Skeletal muscle satellite cell (primary cell): Measurements from ENCODE around the gene DCAKD.

Experiments
- H3K27me3 ChIP-seq: 2 replicates; pipeline ENCODE4 v1.7.0; 2013; ENCODE audit warnings: low read length; ENCODE audit not compliant: control insufficient read depth, insufficient read depth
- H3K36me3 ChIP-seq: 2 replicates; pipeline ENCODE4 v1.7.0; 2013; ENCODE audit warnings: mild to moderate bottlenecking, control low read depth, low read length; ENCODE audit not compliant: insufficient read depth
- H3K4me1 ChIP-seq: 2 replicates; pipeline ENCODE4 v1.7.0; 2013; ENCODE audit warnings: low read length; ENCODE audit not compliant: control insufficient read depth, insufficient read depth
- H3K4me2 ChIP-seq: 2 replicates; pipeline ENCODE4 v1.7.0; 2013; ENCODE audit warnings: mild to moderate bottlenecking, low read length
- H3K4me3 ChIP-seq: 2 replicates; pipeline ENCODE4 v1.7.0; 2013; ENCODE audit warnings: low read length
- H3K9ac ChIP-seq: 2 replicates; pipeline ENCODE4 v1.7.0; 2013; ENCODE audit warnings: mild to moderate bottlenecking, low read depth, low read length, moderate library complexity
- H3K9me3 ChIP-seq: replicated peaks from 2 replicates; pipeline ENCODE4 v1.7.0; 2013; ENCODE audit warnings: mild to moderate bottlenecking, control low read depth, low read length

Gene DCAKD

DNA sequence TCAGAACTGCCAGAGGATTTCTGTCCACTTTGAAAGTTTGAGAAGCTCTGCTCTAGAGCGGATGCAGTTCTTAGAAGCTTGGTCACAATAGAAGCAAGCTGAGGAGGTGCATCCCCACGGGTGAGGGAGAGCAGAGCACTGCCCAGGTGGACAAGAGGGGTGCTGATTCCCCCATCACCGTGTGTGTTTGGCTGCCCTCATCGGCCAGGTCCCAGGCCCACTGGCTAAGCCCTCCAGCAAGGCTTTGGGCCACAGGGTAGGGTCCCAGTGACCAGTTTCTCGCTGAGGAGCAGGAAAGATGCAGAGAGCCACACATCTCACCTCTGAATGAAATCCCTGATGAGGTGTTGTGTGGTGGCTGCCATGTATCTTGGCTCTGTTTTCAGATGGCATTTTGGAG is 36.5 kb upstream of the DCAKD start:
- Histone ChIP-seq H3K9ac (peak overlapping the region; percentile 38), H3K4me3 (peak overlapping the region; percentile 22), H3K4me2 (peak overlapping the region; percentile 50), H3K27me3 (no peaks in the 10 kb centered on the region), H3K4me1 (peaks cover 43% of the 10 kb centered on the region), H3K36me3 (peaks cover 62% of the 10 kb centered on the region), H3K9me3 (no peaks in the 10 kb centered on the region)

DNA sequence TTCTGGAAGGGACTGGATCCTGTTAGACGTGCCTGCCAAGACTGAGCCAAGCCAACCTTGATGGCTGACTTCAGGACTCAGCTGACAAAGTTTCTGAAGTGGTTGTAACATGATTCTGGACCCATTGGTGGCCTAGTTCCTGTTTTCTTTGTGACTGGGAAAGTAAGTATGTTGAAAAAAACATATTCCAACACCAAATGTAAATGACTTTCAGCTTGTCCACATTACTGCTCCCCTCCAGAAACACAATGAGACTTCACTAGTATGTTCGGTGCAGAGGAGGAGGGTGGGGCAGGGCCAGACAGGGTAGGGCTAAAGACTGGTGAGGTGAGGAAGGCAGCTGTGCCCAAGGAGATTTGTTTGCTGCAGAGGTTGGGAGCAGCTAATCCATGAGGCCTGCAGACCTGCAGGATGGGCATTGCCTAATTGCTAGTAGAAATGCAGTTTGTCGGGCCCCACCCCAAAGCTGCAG is 36.1 kb upstream of the DCAKD start:
- Histone ChIP-seq H3K4me2 (peak overlapping the region; percentile 50), H3K27me3 (no peaks in the 10 kb centered on the region), H3K9me3 (no peaks in the 10 kb centered on the region), H3K9ac (peak overlapping the region; percentile 38), H3K4me1 (peaks cover 41% of the 10 kb centered on the region), H3K36me3 (peaks cover 63% of the 10 kb centered on the region), H3K4me3 (peak overlapping the region; percentile 22)

DNA sequence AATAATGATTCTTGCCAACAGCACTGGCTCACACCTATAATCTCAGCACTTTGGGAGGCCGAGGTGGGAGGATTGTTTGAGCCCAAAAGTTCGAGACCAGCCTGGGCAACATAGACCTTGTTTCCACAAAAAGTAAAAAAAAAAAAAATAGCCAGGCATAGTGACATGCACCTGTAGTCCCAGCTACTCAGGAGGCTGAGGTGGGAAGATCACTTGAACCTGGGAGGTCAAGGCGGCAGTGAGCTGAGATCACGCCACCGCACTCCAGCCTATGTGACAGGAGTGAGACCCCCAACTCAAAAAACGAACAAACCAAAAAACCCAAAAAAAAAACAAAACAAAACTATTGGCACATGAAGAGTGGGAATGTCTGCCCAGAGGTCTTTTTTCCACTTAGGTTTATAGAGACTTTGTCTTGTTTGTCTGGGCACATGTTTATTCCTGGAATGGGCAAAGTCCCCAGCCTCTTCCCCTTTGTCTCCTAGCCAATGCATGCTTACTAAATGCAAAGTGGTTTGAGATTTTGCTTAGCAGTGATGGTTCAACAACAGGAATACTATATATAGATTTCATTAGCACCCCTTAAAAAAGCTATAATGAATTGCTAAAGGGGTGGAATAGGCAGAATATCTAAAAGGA is 35.6 kb upstream of the DCAKD start:
- Histone ChIP-seq H3K4me3 (no peak overlapping the region), H3K9ac (no peak overlapping the region), H3K9me3 (no peaks in the 10 kb centered on the region), H3K27me3 (no peaks in the 10 kb centered on the region), H3K4me1 (peaks cover 35% of the 10 kb centered on the region), H3K4me2 (no peak overlapping the region), H3K36me3 (peaks cover 66% of the 10 kb centered on the region)

DNA sequence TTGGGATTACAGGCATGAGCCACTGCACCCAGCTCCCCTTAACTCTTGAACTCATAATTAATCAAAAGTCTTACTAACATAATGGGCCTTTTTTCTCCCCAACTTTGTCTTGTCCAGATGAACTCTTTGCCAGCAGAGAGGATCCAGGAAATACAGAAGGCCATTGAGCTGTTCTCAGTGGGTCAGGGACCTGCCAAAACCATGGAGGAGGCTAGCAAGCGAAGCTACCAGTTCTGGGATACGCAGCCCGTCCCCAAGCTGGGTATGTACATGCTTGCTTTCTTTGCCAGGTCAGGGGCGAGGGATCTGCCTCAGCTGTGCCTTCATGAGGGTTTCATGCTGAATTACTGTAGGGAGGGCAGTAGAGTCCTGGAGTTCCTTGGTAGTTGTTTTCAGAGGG is 35.0 kb upstream of the DCAKD start:
- Histone ChIP-seq H3K4me1 (peaks cover 32% of the 10 kb centered on the region), H3K36me3 (peaks cover 66% of the 10 kb centered on the region), H3K4me2 (no peak overlapping the region), H3K9me3 (no peaks in the 10 kb centered on the region), H3K9ac (no peak overlapping the region), H3K4me3 (no peak overlapping the region), H3K27me3 (no peaks in the 10 kb centered on the region)

DNA sequence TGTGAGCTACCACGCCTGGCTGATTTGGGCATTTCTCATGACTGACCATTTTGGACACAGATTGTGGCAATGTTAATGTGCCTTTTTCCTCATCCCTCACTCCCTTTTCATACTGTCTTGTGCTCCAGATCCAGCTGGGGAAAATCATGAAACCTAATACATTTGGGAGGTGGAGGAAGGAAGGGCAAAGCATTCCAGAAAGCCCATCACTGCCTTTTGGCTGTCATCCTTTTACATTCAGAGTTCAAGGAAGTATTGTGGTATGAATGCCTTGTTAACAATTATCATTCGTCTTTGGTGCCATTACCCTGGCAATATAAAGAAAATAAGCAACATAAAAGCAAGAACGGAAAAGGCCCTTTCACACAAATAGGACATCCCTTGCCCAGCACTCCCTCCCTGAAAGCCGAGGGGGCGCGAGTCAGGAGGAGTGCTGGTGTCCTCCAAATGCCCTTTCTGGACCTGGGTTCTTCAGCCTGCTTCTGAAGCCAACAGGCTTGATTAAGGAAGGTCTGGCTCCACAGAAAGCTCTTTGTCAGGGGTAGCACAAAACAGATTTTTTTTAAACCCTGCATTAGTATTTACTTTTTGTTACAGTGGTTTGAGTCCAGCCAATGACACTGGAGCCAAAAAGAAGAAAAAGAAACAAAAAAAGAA is 29.7 kb upstream of the DCAKD start:
- H3K36me3 ChIP-seq, result peaks cover 42% of the 10 kb centered on the region
- H3K27me3 ChIP-seq, result no peaks in the 10 kb centered on the region
- peaks cover 7% of the 10 kb centered on the region for H3K4me1 ChIP-seq
- no peak overlapping the region for H3K9ac ChIP-seq
- H3K4me3 ChIP-seq, result no peak overlapping the region
- H3K9me3 ChIP-seq, result no peaks in the 10 kb centered on the region
- H3K4me2 ChIP-seq, result no peak overlapping the region

DNA sequence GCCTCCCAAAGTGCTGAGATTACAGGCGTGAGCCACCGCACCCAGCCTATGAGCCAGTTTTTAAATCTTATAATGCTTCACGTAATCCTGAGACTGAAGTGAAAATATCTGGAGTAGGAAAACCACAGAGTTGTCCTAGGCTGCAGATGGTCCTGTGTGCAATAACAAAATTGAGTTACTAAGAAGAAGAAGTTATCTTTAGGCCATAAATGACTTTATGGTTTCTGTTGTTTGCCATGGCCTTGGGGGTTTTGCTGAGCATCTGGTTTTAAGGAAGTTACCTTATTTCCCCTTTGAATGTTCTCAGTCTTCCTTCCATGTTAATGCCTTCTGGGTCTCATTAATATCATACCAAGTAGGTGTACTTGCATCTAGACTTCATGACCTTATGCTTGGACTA is 26.2 kb upstream of the DCAKD start:
- H3K36me3 ChIP-seq, result peaks cover 40% of the 10 kb centered on the region
- no peaks in the 10 kb centered on the region for H3K9me3 ChIP-seq
- H3K4me1 ChIP-seq, result peaks cover 11% of the 10 kb centered on the region
- H3K9ac ChIP-seq, result no peak overlapping the region
- no peak overlapping the region for H3K4me2 ChIP-seq
- no peaks in the 10 kb centered on the region for H3K27me3 ChIP-seq
- H3K4me3 ChIP-seq, result no peak overlapping the region

DNA sequence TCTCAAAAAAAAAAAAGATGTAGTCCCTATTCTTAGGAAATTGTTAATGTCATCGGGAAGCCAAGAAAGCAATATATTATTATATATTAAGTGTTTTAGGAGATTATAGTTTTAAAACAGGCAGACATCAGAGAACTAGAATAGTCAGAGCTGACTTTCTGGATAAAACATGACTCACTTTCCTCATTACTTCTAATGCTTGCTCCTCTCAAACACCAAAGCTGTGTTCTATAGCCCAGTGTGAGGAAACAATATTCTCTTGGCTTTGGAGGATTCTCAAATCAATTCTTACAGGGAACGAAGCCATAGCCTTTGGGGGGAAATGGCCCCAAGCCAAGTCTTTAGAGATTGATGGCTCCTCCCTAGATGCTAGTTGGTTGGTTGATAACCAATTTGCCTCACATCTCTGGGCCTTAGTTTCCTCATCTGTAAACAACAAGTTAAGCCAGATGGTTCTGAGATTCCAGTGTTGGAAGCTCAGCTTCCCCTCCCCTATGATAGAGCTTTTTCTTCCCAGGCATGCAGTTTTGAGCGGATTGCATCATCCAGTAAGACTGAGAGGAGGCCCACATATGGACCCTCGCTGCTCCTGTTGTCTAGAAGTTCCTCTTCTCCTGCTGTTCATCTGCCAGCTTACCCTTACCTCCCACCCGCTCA is 22.1 kb upstream of the DCAKD start:
- H3K9ac ChIP-seq, result no peak overlapping the region
- no peaks in the 10 kb centered on the region for H3K9me3 ChIP-seq
- H3K4me1 ChIP-seq, result peaks cover 24% of the 10 kb centered on the region
- H3K27me3 ChIP-seq, result no peaks in the 10 kb centered on the region
- no peak overlapping the region for H3K4me2 ChIP-seq
- no peak overlapping the region for H3K4me3 ChIP-seq
- H3K36me3 ChIP-seq, result peaks cover 29% of the 10 kb centered on the region

DNA sequence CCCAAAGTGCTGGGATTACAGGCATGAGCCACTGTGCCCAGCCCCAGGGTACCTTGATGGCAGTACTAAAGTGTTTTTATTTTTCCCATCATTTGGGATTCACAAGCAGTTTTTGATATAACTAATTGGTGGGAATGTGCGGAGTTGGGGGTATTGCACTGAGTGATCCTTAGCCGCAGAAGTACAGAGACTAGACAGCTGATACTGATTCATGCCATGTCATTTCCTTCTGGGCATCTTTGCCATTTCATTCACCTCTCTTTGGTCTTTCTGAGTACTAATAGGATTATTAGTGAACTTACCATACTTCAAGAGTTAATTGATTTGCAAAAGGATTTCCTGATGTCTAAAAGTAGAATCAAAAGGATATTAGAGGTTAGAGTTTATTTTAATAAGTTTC is 19.4 kb upstream of the DCAKD start:
- no peaks in the 10 kb centered on the region for H3K9me3 ChIP-seq
- H3K27me3 ChIP-seq, result no peaks in the 10 kb centered on the region
- H3K4me2 ChIP-seq, result peak overlapping the region; percentile 49
- H3K4me1 ChIP-seq, result peaks cover 13% of the 10 kb centered on the region
- peaks cover 33% of the 10 kb centered on the region for H3K36me3 ChIP-seq
- H3K9ac ChIP-seq, result peak overlapping the region; percentile 67
- H3K4me3 ChIP-seq, result no peak overlapping the region

DNA sequence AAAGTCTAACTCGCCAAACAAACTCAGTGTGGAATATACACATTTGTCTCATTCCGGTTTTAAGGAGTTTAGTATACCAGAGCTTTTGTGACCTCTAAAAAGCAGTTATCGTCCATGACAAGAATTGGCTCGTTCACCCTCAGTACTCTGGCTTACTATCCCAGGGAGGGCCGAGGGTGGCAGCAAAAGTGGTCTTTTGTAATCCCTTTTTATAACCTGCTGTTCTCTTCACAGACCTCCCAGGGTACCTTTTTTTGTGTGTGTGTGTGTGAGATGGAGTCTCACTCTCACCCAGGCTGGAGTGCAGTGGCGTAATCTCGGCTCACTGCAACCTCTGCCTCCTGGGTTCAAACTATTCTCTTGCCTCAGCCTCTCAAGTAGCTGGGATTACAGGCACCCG is 18.6 kb upstream of the DCAKD start:
- H3K9me3 ChIP-seq, result no peaks in the 10 kb centered on the region
- H3K4me1 ChIP-seq, result peaks cover 13% of the 10 kb centered on the region
- H3K4me3 ChIP-seq, result no peak overlapping the region
- H3K27me3 ChIP-seq, result no peaks in the 10 kb centered on the region
- peaks cover 34% of the 10 kb centered on the region for H3K36me3 ChIP-seq
- no peak overlapping the region for H3K4me2 ChIP-seq
- no peak overlapping the region for H3K9ac ChIP-seq

DNA sequence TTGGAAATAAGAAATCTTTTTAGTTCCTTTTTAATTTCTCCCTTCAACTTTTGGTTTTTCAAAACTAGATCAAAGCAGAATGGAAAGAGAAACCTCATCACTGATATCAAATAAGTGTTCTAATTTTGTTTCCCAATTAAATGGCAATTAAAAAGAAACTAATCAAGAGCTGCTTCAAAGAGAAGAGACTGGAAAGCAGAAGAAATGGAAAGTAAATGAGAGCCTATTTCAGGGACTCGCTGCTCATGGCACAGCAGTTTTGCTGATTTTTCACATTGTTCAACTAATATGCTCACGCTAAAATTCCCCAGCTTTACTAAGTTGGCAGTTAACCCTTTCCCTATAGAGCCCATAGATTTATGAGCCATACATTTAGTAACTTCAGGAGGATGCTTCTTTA is 16.2 kb upstream of the DCAKD start:
- Histone ChIP-seq H3K9ac (no peak overlapping the region), H3K36me3 (peaks cover 25% of the 10 kb centered on the region), H3K4me2 (no peak overlapping the region), H3K4me3 (no peak overlapping the region), H3K4me1 (peaks cover 18% of the 10 kb centered on the region), H3K9me3 (no peaks in the 10 kb centered on the region), H3K27me3 (no peaks in the 10 kb centered on the region)

DNA sequence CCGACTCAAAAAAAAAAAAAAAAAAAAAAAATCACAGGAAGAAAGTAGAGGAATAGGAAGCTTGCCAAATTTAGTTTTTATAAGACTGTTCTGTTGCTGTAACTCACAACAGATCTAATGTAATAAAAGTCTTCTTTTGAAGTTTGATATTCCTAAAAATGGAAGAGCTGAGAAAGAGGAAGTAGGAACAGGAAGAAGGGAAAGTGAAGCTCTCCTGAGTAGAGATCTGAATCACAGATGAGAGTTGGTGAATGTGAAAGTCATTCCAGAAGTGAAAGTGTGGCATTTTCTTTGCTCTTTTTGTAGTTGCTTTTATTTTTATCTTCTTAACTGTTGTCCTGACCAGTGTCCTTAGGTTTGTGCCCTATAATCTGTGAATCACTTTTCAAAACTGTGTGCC is 11.8 kb upstream of the DCAKD start:
- no peak overlapping the region for H3K9ac ChIP-seq
- H3K36me3 ChIP-seq, result peaks cover 11% of the 10 kb centered on the region
- no peaks in the 10 kb centered on the region for H3K9me3 ChIP-seq
- H3K4me3 ChIP-seq, result no peak overlapping the region
- H3K27me3 ChIP-seq, result no peaks in the 10 kb centered on the region
- no peak overlapping the region for H3K4me2 ChIP-seq
- H3K4me1 ChIP-seq, result peaks cover 16% of the 10 kb centered on the region
